DOHH2 (cell line): ENCODE results near the gene SPPL2B.
A peak's percentile ranks its signal among the peaks of the same experiment; 100 is the strongest.

Experiments used
- H3F3A ChIP-seq: fragments of 200-600 bp; sonication (generic), shearing (Covaris generic); 2 replicates; pipeline ENCODE4 v1.6.0; 2016; ENCODE audit warnings: antibody characterized with exemption, mild to moderate bottlenecking; ENCODE audit not compliant: control insufficient read depth, insufficient read depth
- H3K27ac ChIP-seq: fragments of 200-600 bp; sonication (generic); 2 replicates; pipeline ENCODE4 v1.5.1; 2014; ENCODE audit warnings: low read depth, mild to moderate bottlenecking, low read length, moderate library complexity
- H3K27me3 ChIP-seq: fragments of 200-600 bp; sonication (generic); 2 replicates; pipeline ENCODE4 v1.6.1; 2014; ENCODE audit warnings: mild to moderate bottlenecking, low read length, mixed read lengths; ENCODE audit not compliant: control insufficient read depth
- H3K36me3 ChIP-seq: fragments of 200-600 bp; sonication (generic); 2 replicates; pipeline ENCODE4 v1.6.1; 2014; ENCODE audit warnings: mild to moderate bottlenecking, low read length, moderate library complexity, mixed read lengths; ENCODE audit not compliant: control insufficient read depth
- H3K4me1 ChIP-seq: fragments of 200-600 bp; sonication (generic); 2 replicates; pipeline ENCODE4 v1.6.1; 2014; ENCODE audit warnings: mild to moderate bottlenecking, low read length, mixed read lengths; ENCODE audit not compliant: control insufficient read depth
- H3K4me2 ChIP-seq: fragments of 200-600 bp; sonication (generic); 2 replicates; pipeline ENCODE4 v1.6.0; 2014; ENCODE audit warnings: mild to moderate bottlenecking, low read length, moderate library complexity
- H3K4me3 ChIP-seq: fragments of 200-600 bp; sonication (generic); 2 replicates; pipeline ENCODE4 v1.5.1; 2014; ENCODE audit warnings: mild to moderate bottlenecking, low read length, mixed read lengths
- H3K79me2 ChIP-seq: fragments of 200-600 bp; sonication (generic); 2 replicates; pipeline ENCODE4 v1.6.1; 2014; ENCODE audit warnings: mild to moderate bottlenecking, low read length, mixed read lengths; ENCODE audit not compliant: control insufficient read depth
- H3K9me2 ChIP-seq: fragments of 200-600 bp; sonication (generic); replicated peaks from 2 replicates; pipeline ENCODE4 v1.6.1; 2014; ENCODE audit warnings: mild to moderate bottlenecking, low read length, mixed read lengths; ENCODE audit not compliant: control insufficient read depth
- H3K9me3 ChIP-seq: fragments of 200-600 bp; sonication (generic); 2 replicates; pipeline ENCODE4 v1.6.1; 2014; ENCODE audit warnings: antibody characterized with exemption, low read length, mixed read lengths; ENCODE audit not compliant: control insufficient read depth, insufficient read depth
- H4K20me1 ChIP-seq: fragments of 200-600 bp; sonication (generic); 2 replicates; pipeline ENCODE4 v1.6.0; 2014; ENCODE audit warnings: low read depth, mild to moderate bottlenecking, antibody characterized with exemption, low read length, moderate library complexity; ENCODE audit not compliant: control insufficient read depth, insufficient read depth
- CTCF ChIP-seq: fragments of 200-600 bp; sonication (generic); IDR thresholded peaks from one replicate; pipeline ENCODE4 v1.5.1; 2014; ENCODE audit warnings: antibody characterized with exemption, mild to moderate bottlenecking, low read depth, low read length; ENCODE audit not compliant: poor library complexity, severe bottlenecking
- EZH2phosphoT487 ChIP-seq: fragments of 200-600 bp; sonication (generic); IDR thresholded peaks from 2 replicates; pipeline ENCODE4 v1.6.1; 2017; ENCODE audit warnings: borderline replicate concordance, mild to moderate bottlenecking, antibody characterized with exemption, low read length, moderate library complexity, mixed read lengths

SPPL2B gene

GRCh38 chr19:2307518-2308012 lies 20.9 kb upstream of the SPPL2B start:
- Histone ChIP-seq H3K4me3 (no peak overlapping the region), H3K4me2 (peak overlapping the region; percentile 31; the same call in 1 of the 2 replicates), H3K27ac (no peak overlapping the region)

GRCh38 chr19:2308114-2308556 lies 20.3 kb upstream of the SPPL2B start, which contains the start of gene LINGO3:
TSS of gene LINGO3 (minus strand) at chr19:2308154. CDS start at chr19:2291776, 16,378 bp downstream.
- H4K20me1 ChIP-seq, result no peaks in the 10 kb centered on the region
- no peaks in the 10 kb centered on the region for H3F3A ChIP-seq
- H3K79me2 ChIP-seq, result no peaks in the 10 kb centered on the region
- H3K9me2 ChIP-seq, result no peaks in the 10 kb centered on the region
- no peaks in the 10 kb centered on the region for H3K36me3 ChIP-seq
- peak within 1 kb of the TSS; percentile 31 for H3K4me2 ChIP-seq
- peaks cover 22% of the 10 kb centered on the region for H3K4me1 ChIP-seq
- H3K27ac ChIP-seq, result no peak within 1 kb of the TSS
- peaks cover 61% of the 10 kb centered on the region for H3K27me3 ChIP-seq
- no peak within 1 kb of the TSS; the same call in 1 of the 2 replicates for H3K4me3 ChIP-seq
- TF ChIP-seq EZH2phosphoT487 (no peak), CTCF (no peak)
- H3K9me3 ChIP-seq, result no peaks in the 10 kb centered on the region

More at GRCh38 chr19:2307518-2308012, 20.9 kb upstream of the SPPL2B start:
- H3K36me3 ChIP-seq, result no peaks in the 10 kb centered on the region
- no peaks in the 10 kb centered on the region for H3K9me3 ChIP-seq
- H3F3A ChIP-seq, result no peaks in the 10 kb centered on the region
- TF ChIP-seq CTCF (no peak), EZH2phosphoT487 (no peak)
- H3K4me1 ChIP-seq, result peaks cover 24% of the 10 kb centered on the region
- H4K20me1 ChIP-seq, result no peaks in the 10 kb centered on the region
- peaks cover 57% of the 10 kb centered on the region for H3K27me3 ChIP-seq
- H3K79me2 ChIP-seq, result no peaks in the 10 kb centered on the region
- H3K9me2 ChIP-seq, result no peaks in the 10 kb centered on the region

- Histone ChIP-seq H3K4me1 (peaks cover 12% of the 10 kb centered on the region; the same call in 1 of the 2 replicates), H3K27me3 (peaks cover 56% of the 10 kb centered on the region), H3K27ac (no peak overlapping the region), H3K4me3 (no peak overlapping the region), H3F3A (no peaks in the 10 kb centered on the region), H3K9me2 (no peaks in the 10 kb centered on the region), H3K9me3 (peaks cover 10% of the 10 kb centered on the region), H3K36me3 (no peaks in the 10 kb centered on the region), H4K20me1 (no peaks in the 10 kb centered on the region), H3K79me2 (no peaks in the 10 kb centered on the region), H3K4me2 (no peak overlapping the region)
- TF ChIP-seq EZH2phosphoT487 (no peak), CTCF (no peak)
These were observed 18.6 kb upstream of the SPPL2B start for GRCh38 chr19:2309734-2310362.
